Caki2 (cell line): Measurements from ENCODE around the gene STX8. TPM values are rescaled to one million over a fixed set of nuclear protein-coding genes. Genes with fewer than 3 reads are reported as not detected.
"Not testable (repeated sequence)": the region's sequence is repeated elsewhere in the genome, so short reads cannot be mapped to it uniquely, and the experiment has no call there.

Source experiments
- DNase-seq: peaks from one replicate; pipeline ENCODE4 v3.0.0-alpha.2; 2015; ENCODE audit warnings: low read depth
- in situ Hi-C: cut with HindIII; loops from 2 replicates; pipeline ENCODE4 v1.10.0; 2016; ENCODE audit warnings: low sequenced_read_pairs, low pct_unique_long_range_greater_than_20kb, mixed read lengths
- total RNA-seq: library from RNA; depleted of rRNA; stranded (reverse); fragments of >200 nt; shearing (Covaris generic); gene quantifications from 2 replicates; pipeline ENCODE4 v1.2.3, GENCODE V29; 2014; ENCODE audit warnings: low replicate concordance

The STX8 gene
- total RNA-seq, 1 experiment from 2014 or later = 34.0 TPM

GRCh38 chr17:9376177-9376576 lies 199.4 kb downstream of the STX8 start:
- DNase-seq, in situ Hi-C loops: not testable (repeated sequence)

- DNase-seq = peak; percentile 87
- in situ Hi-C loops = no loop called here
Measured at GRCh38 chr17:9371019-9371418, 204.6 kb downstream of the STX8 start.

- in situ Hi-C loops = no loop called here
- no peak for DNase-seq
Measured at GRCh38 chr17:9370467-9370866, 205.2 kb downstream of the STX8 start.

- in situ Hi-C loops = no loop called here
- peak; percentile 29 for DNase-seq
Measured at GRCh38 chr17:9368631-9369030, 207.0 kb downstream of the STX8 start.

GRCh38 chr17:9367156-9367555 lies 208.5 kb downstream of the STX8 start:
- in situ Hi-C loops = no loop called here

GRCh38 chr17:9364837-9365430 lies 210.7 kb downstream of the STX8 start:
- in situ Hi-C loops = no loop called here
- no peak for DNase-seq

More at GRCh38 chr17:9367156-9367555, 208.5 kb downstream of the STX8 start:
- no peak for DNase-seq

GRCh38 chr17:9363440-9364350 lies 211.9 kb downstream of the STX8 start:
- no peak for DNase-seq
- in situ Hi-C loops = no loop called here

- DNase-seq = peak; percentile 55
- in situ Hi-C loops = no loop called here
Measured at GRCh38 chr17:9361188-9361955, 214.2 kb downstream of the STX8 start.

GRCh38 chr17:9360677-9361081 lies 214.9 kb downstream of the STX8 start:
- in situ Hi-C loops = no loop called here
- peak; percentile 34 for DNase-seq

- in situ Hi-C loops = no loop called here
- no peak for DNase-seq
Measured at GRCh38 chr17:9356488-9356911, 219.1 kb downstream of the STX8 start.

GRCh38 chr17:9355846-9356245 lies 219.8 kb downstream of the STX8 start:
- in situ Hi-C loops = no loop called here
- no peak for DNase-seq

GRCh38 chr17:9355231-9355630 lies 220.4 kb downstream of the STX8 start:
- DNase-seq, in situ Hi-C loops: not testable (repeated sequence)

- in situ Hi-C loops = no loop called here
- no peak for DNase-seq
Measured at GRCh38 chr17:9350080-9350479, 225.5 kb downstream of the STX8 start.

GRCh38 chr17:9346296-9346926 lies 229.2 kb downstream of the STX8 start:
- DNase-seq = no peak
- in situ Hi-C loops = no loop called here

GRCh38 chr17:9343516-9343915 lies 232.1 kb downstream of the STX8 start:
- no peak for DNase-seq
- in situ Hi-C loops = no loop called here

GRCh38 chr17:9342225-9342624 lies 233.4 kb downstream of the STX8 start:
- DNase-seq = no peak
- in situ Hi-C loops = no loop called here

GRCh38 chr17:9339958-9340357 lies 235.7 kb downstream of the STX8 start:
- in situ Hi-C loops = no loop called here
- DNase-seq = no peak

GRCh38 chr17:9339482-9339881 lies 236.1 kb downstream of the STX8 start:
- in situ Hi-C loops, DNase-seq: not testable (repeated sequence)
